H9 (cell line): ENCODE measurements around the gene PSMB1. TPM values are rescaled to one million over a fixed set of nuclear protein-coding genes. Genes with fewer than 3 reads are reported as not detected.

ENCODE experiments used
- DNase-seq: peaks from one replicate; pipeline ENCODE4 v3.0.0-alpha.2; 2017
- H2AFZ ChIP-seq: one replicate; pipeline ENCODE4 v1.6.1; 2013; ENCODE audit warnings: mild to moderate bottlenecking, low read length, control low read depth, moderate library complexity
- H2AK5ac ChIP-seq: 2 replicates; pipeline ENCODE4 v1.6.1; 2013; ENCODE audit warnings: low read length, control low read depth, mixed read lengths; ENCODE audit not compliant: insufficient read length
- H2BK120ac ChIP-seq: one replicate; pipeline ENCODE4 v1.6.1; 2013; ENCODE audit warnings: low read depth, mild to moderate bottlenecking, low read length, control low read depth, inconsistent platforms; ENCODE audit not compliant: poor library complexity, severe bottlenecking
- H2BK12ac ChIP-seq: 2 replicates; pipeline ENCODE4 v1.6.1; 2013; ENCODE audit warnings: low read length, control low read depth, mixed read lengths, low read depth; ENCODE audit not compliant: insufficient read length
- H2BK15ac ChIP-seq: 2 replicates; pipeline ENCODE4 v1.6.1; 2013; ENCODE audit warnings: low read depth, low read length, control low read depth
- H2BK20ac ChIP-seq: one replicate; pipeline ENCODE4 v1.6.1; 2013; ENCODE audit warnings: low read depth, mild to moderate bottlenecking, low read length, control low read depth, inconsistent platforms; ENCODE audit not compliant: poor library complexity, severe bottlenecking
- H2BK5ac ChIP-seq: 2 replicates; pipeline ENCODE4 v1.6.1; 2013; ENCODE audit warnings: low read length, control low read depth, mixed read lengths; ENCODE audit not compliant: insufficient read length
- H3K14ac ChIP-seq: 2 replicates; pipeline ENCODE4 v1.6.1; 2013; ENCODE audit warnings: low read length, control low read depth; ENCODE audit not compliant: insufficient read depth
- H3K18ac ChIP-seq: 2 replicates; pipeline ENCODE4 v1.6.1; 2013; ENCODE audit warnings: low read depth, mild to moderate bottlenecking, mixed read lengths, low read length, control low read depth; ENCODE audit not compliant: insufficient read length
- H3K23ac ChIP-seq: 2 replicates; pipeline ENCODE4 v1.6.1; 2013; ENCODE audit warnings: low read length, control low read depth, mixed read lengths, low read depth; ENCODE audit not compliant: insufficient read length
- H3K23me2 ChIP-seq: 2 replicates; pipeline ENCODE4 v1.6.1; 2013; ENCODE audit warnings: low read depth, mild to moderate bottlenecking, mixed read lengths, low read length, control low read depth; ENCODE audit not compliant: insufficient read length, poor library complexity, severe bottlenecking
- H3K27ac ChIP-seq: 2 replicates; pipeline ENCODE4 v1.5.1; 2013; ENCODE audit warnings: low read length, control low read depth, mixed read lengths, low read depth; ENCODE audit not compliant: insufficient read length
- H3K27me3 ChIP-seq: 2 replicates; pipeline ENCODE4 v1.6.1; 2013; ENCODE audit warnings: low read length, control low read depth, inconsistent platforms; ENCODE audit not compliant: insufficient read depth
- H3K4ac ChIP-seq: 2 replicates; pipeline ENCODE4 v1.6.1; 2013; ENCODE audit warnings: low read depth, mild to moderate bottlenecking, control low read depth, inconsistent platforms, low read length, moderate library complexity
- H3K4me1 ChIP-seq: 2 replicates; pipeline ENCODE4 v1.6.1; 2013; ENCODE audit warnings: low read length, control low read depth, inconsistent platforms; ENCODE audit not compliant: insufficient read depth
- H3K4me2 ChIP-seq: 2 replicates; pipeline ENCODE4 v1.6.1; 2013; ENCODE audit warnings: low read length, control low read depth, mixed read lengths; ENCODE audit not compliant: insufficient read length, insufficient read depth
- H3K56ac ChIP-seq: 2 replicates; pipeline ENCODE4 v1.6.1; 2013; ENCODE audit warnings: low read depth, mild to moderate bottlenecking, mixed read lengths, low read length, control low read depth; ENCODE audit not compliant: insufficient read length
- H3K79me1 ChIP-seq: 2 replicates; pipeline ENCODE4 v1.6.1; 2013; ENCODE audit warnings: low read depth, mild to moderate bottlenecking, moderate library complexity, low read length, control low read depth, inconsistent platforms; ENCODE audit not compliant: insufficient read depth, poor library complexity, severe bottlenecking
- H3K79me2 ChIP-seq: 2 replicates; pipeline ENCODE4 v1.6.1; 2013; ENCODE audit warnings: low read length, control low read depth, inconsistent platforms; ENCODE audit not compliant: insufficient read depth
- H3K9ac ChIP-seq: 2 replicates; pipeline ENCODE4 v1.6.1; 2013; ENCODE audit warnings: low read length, control low read depth, mixed read lengths; ENCODE audit not compliant: insufficient read length; ENCODE audit errors: extremely low read depth
- H3K9me3 ChIP-seq: one replicate; pipeline ENCODE4 v1.6.1; 2013; ENCODE audit warnings: low read depth, low read length, inconsistent platforms; ENCODE audit not compliant: control insufficient read depth
- H3T11ph ChIP-seq: one replicate; pipeline ENCODE4 v1.6.1; 2013; ENCODE audit warnings: mild to moderate bottlenecking, low read length, control low read depth, inconsistent platforms
- H4K20me1 ChIP-seq: one replicate; pipeline ENCODE4 v1.6.1; 2013; ENCODE audit not compliant: control insufficient read depth, insufficient read length, insufficient read depth
- H4K5ac ChIP-seq: 2 replicates; pipeline ENCODE4 v1.6.1; 2013; ENCODE audit warnings: low read depth, mild to moderate bottlenecking, mixed read lengths, low read length, control low read depth; ENCODE audit not compliant: insufficient read length
- H4K8ac ChIP-seq: replicated peaks from 2 replicates; pipeline ENCODE4 v1.6.1; 2013; ENCODE audit warnings: low read length, control low read depth, mixed read lengths, low read depth; ENCODE audit not compliant: insufficient read length
- H4K91ac ChIP-seq: 2 replicates; pipeline ENCODE4 v1.6.1; 2013; ENCODE audit warnings: low read depth, mild to moderate bottlenecking, moderate library complexity, mixed read lengths, low read length, control low read depth; ENCODE audit not compliant: insufficient read length
- H3K27ac Mint-ChIP-seq, 3 experiments: 2 replicates in 2 of 3; 3 replicates in 1 of 3; pipeline ENCODE4 v1.8.0; 2020 to 2021; ENCODE audit warnings: mixed read lengths in 3 of 3, mild to moderate bottlenecking in 1 of 3, moderate library complexity in 1 of 3
- H3K27me3 Mint-ChIP-seq: 2 replicates; pipeline ENCODE4 v1.8.0; 2021; ENCODE audit warnings: low read depth, mild to moderate bottlenecking, moderate library complexity, mixed read lengths
- H3K36me3 Mint-ChIP-seq, 3 experiments: 2 replicates in 2 of 3; 3 replicates in 1 of 3; pipeline ENCODE4 v1.8.0; 2020 to 2021; ENCODE audit warnings: low read depth in 3 of 3, mixed read lengths in 3 of 3; ENCODE audit not compliant: insufficient read depth in 1 of 3
- H3K4me1 Mint-ChIP-seq, 2 experiments: 2 replicates each; pipeline ENCODE4 v1.8.0; 2020; ENCODE audit warnings: mixed read lengths in 2 of 2
- H3K4me3 Mint-ChIP-seq, 2 experiments: 2 replicates in 1 of 2; 3 replicates in 1 of 2; pipeline ENCODE4 v1.8.0; 2020 to 2021; ENCODE audit warnings: mild to moderate bottlenecking in 2 of 2, mixed read lengths in 2 of 2, moderate library complexity in 1 of 2
- H3K9me3 Mint-ChIP-seq, 2 experiments: 2 replicates in 1 of 2; 3 replicates in 1 of 2; pipeline ENCODE4 v1.8.0; 2020; ENCODE audit warnings: mild to moderate bottlenecking in 2 of 2, mixed read lengths in 2 of 2, moderate library complexity in 1 of 2
- WGBS: extraction: QIAGEN DNeasy Blood & Tissue Kit; methylation state at CpG from one replicate; pipeline ENCODE4 v1.1.7; 2013; ENCODE audit warnings: missing lambda C conversion rate, low lambda C conversion rate, mixed read lengths; ENCODE audit not compliant: insufficient read length; ENCODE audit errors: extremely low coverage; 5-methylcytosine and 5-hydroxymethylcytosine counted together
- total RNA-seq: library from RNA; stranded (reverse); gene quantifications from 2 replicates; pipeline ENCODE4 v1.2.1, GENCODE V29; 2021
- TF ChIP-seq, protein P1 (sequence below): fragments of 200-600 bp; sonication (generic); conservative IDR thresholded peaks from 3 replicates; pipeline ENCODE4 v1.8.0; 2021; ENCODE audit warnings: antibody characterized with exemption, mild to moderate bottlenecking

The PSMB1 gene
- total RNA-seq, 1 experiment from 2014 or later, result 245 TPM

DNA sequence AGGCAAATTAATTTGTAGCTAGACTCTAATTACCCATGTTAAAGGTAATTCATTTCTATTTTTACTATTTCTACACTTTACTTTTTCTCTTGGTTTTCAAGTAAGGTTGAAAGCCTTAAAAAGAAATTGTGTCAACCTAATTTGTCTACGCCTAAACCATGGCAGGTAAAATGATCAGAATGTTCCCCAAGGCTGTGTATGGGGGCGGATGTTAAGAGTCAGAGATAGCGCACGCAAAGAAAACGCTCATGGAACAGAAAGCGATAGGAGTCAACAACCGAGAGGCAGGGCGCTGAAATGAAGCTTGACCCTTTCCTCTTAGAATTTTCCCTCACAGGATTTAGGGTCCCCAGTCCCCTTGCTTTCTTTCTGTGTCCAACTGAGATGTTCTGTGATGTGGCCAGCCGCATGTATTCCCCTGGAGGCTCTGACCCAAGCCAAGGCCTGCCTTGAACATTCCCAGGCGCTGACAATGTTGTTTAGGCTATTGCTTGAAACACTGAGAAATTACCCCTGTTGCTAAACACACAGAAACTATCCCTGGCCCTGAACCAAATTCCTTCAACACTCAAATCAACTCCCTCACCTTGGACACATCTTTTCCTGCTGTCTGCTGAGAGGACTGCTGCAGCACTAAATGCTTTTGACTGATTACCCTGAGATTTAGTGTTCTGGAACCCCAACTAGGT lies 10.9 kb downstream of the PSMB1 start:
- H3K18ac ChIP-seq, result no peak overlapping the region
- no peaks in the 10 kb centered on the region for H3K23me2 ChIP-seq
- H2BK15ac ChIP-seq, result no peak overlapping the region
- no peak overlapping the region for H3K56ac ChIP-seq
- TF ChIP-seq, protein P1, sequence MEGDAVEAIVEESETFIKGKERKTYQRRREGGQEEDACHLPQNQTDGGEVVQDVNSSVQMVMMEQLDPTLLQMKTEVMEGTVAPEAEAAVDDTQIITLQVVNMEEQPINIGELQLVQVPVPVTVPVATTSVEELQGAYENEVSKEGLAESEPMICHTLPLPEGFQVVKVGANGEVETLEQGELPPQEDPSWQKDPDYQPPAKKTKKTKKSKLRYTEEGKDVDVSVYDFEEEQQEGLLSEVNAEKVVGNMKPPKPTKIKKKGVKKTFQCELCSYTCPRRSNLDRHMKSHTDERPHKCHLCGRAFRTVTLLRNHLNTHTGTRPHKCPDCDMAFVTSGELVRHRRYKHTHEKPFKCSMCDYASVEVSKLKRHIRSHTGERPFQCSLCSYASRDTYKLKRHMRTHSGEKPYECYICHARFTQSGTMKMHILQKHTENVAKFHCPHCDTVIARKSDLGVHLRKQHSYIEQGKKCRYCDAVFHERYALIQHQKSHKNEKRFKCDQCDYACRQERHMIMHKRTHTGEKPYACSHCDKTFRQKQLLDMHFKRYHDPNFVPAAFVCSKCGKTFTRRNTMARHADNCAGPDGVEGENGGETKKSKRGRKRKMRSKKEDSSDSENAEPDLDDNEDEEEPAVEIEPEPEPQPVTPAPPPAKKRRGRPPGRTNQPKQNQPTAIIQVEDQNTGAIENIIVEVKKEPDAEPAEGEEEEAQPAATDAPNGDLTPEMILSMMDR, result no peak
- H2AFZ ChIP-seq, result no peak overlapping the region
- H3T11ph ChIP-seq, result no peak overlapping the region
- H3K27me3 Mint-ChIP-seq, result no peaks in the 10 kb centered on the region
- H3K9me3 ChIP-seq, result no peaks in the 10 kb centered on the region
- peaks cover 42 to 89% (median 87%) of the 10 kb centered on the region in 3 experiments; a peak in 6 of 7 replicates for H3K36me3 Mint-ChIP-seq
- no peak overlapping the region for H3K4ac ChIP-seq
- no peak overlapping the region for H2AK5ac ChIP-seq
- H3K4me1 Mint-ChIP-seq, result no peaks in the 10 kb centered on the region
- H3K14ac ChIP-seq, result no peak overlapping the region
- no CpG with 5 or more reads among the region's 10 CpGs for WGBS
- no peak overlapping the region for H4K91ac ChIP-seq
- no peak overlapping the region for H3K27ac Mint-ChIP-seq
- H2BK5ac ChIP-seq, result no peak overlapping the region
- no peak overlapping the region for H3K4me2 ChIP-seq
- H3K4me1 ChIP-seq, result no peaks in the 10 kb centered on the region
- H3K27ac ChIP-seq, result no peak overlapping the region
- H3K27me3 ChIP-seq, result no peaks in the 10 kb centered on the region
- peaks cover 12% of the 10 kb centered on the region for H3K79me1 ChIP-seq
- 0 out of 2 replicates have a peak, but pooled peaks cover 3% of the 10 kb centered on the region for H3K79me2 ChIP-seq
- no peak overlapping the region for H3K23ac ChIP-seq
- H3K9ac ChIP-seq, result no peak overlapping the region
- H3K9me3 Mint-ChIP-seq, result no peaks in the 10 kb centered on the region
- no peak for DNase-seq
- H4K8ac ChIP-seq, result no peak overlapping the region
- no peak overlapping the region for H3K4me3 Mint-ChIP-seq
- H4K20me1 ChIP-seq, result no peaks in the 10 kb centered on the region
- no peak overlapping the region for H2BK20ac ChIP-seq
- H2BK12ac ChIP-seq, result no peak overlapping the region
- H4K5ac ChIP-seq, result no peak overlapping the region
- H2BK120ac ChIP-seq, result no peak overlapping the region
